Measurements from ENCODE around the gene HIP1R.

The HIP1R gene

GRCh38 chr12:122864894-122865253 lies 29.6 kb downstream of the HIP1R start:
- no peaks in the 10 kb centered on the region for H3F3A ChIP-seq (ENCODE audit: control insufficient read depth, insufficient read depth)
- no peak overlapping the region for H3K4me3 ChIP-seq (ENCODE audit: low read length)
- peaks cover 19% of the 10 kb centered on the region for H3K36me3 ChIP-seq (ENCODE audit: control insufficient read depth, low read length)

GRCh38 chr12:122865268-122866231 lies 30.3 kb downstream of the HIP1R start:
- no peak overlapping the region for H3K27ac ChIP-seq (ENCODE audit: low read depth, low read length)
- H3K9me3 ChIP-seq (ENCODE audit: control insufficient read depth, insufficient read depth, low read length) = no peaks in the 10 kb centered on the region
- no peaks in the 10 kb centered on the region for H3K79me2 ChIP-seq (ENCODE audit: control insufficient read depth, low read length)
- H3K9me2 ChIP-seq (replicated peaks; ENCODE audit: control insufficient read depth, low read length) = no peaks in the 10 kb centered on the region
- no peaks in the 10 kb centered on the region for H4K20me1 ChIP-seq (ENCODE audit: control insufficient read depth, insufficient read depth, low read depth, low read length)
- peaks cover 17% of the 10 kb centered on the region for H3K4me1 ChIP-seq (ENCODE audit: control insufficient read depth, low read length)
- peaks cover 13% of the 10 kb centered on the region for H3K36me3 ChIP-seq (ENCODE audit: control insufficient read depth, low read length)
- no peaks in the 10 kb centered on the region for H3K27me3 ChIP-seq (ENCODE audit: control insufficient read depth, low read length)
- no peaks in the 10 kb centered on the region for H3F3A ChIP-seq (ENCODE audit: control insufficient read depth, insufficient read depth)
- TF ChIP-seq EZH2phosphoT487 (IDR thresholded peaks at IDR 0.05; ENCODE audit: borderline replicate concordance, low read length) (no peak), CTCF (IDR thresholded peaks at IDR 0.05; ENCODE audit: low read depth, low read length, poor library complexity, severe bottlenecking) (peak; percentile 71)
- no peak overlapping the region for H3K4me2 ChIP-seq (ENCODE audit: low read length)
- no peak overlapping the region for H3K4me3 ChIP-seq (ENCODE audit: low read length)

More at GRCh38 chr12:122864894-122865253, 29.6 kb downstream of the HIP1R start:
- Histone ChIP-seq H3K79me2 (ENCODE audit: control insufficient read depth, low read length) (no peaks in the 10 kb centered on the region), H3K27me3 (ENCODE audit: control insufficient read depth, low read length) (no peaks in the 10 kb centered on the region), H4K20me1 (ENCODE audit: control insufficient read depth, insufficient read depth, low read depth, low read length) (no peaks in the 10 kb centered on the region), H3K9me3 (ENCODE audit: control insufficient read depth, insufficient read depth, low read length) (no peaks in the 10 kb centered on the region), H3K27ac (ENCODE audit: low read depth, low read length) (no peak overlapping the region), H3K4me2 (ENCODE audit: low read length) (no peak overlapping the region), H3K9me2 (replicated peaks; ENCODE audit: control insufficient read depth, low read length) (no peaks in the 10 kb centered on the region), H3K4me1 (ENCODE audit: control insufficient read depth, low read length) (peaks cover 11% of the 10 kb centered on the region)
- TF ChIP-seq EZH2phosphoT487 (IDR thresholded peaks at IDR 0.05; ENCODE audit: borderline replicate concordance, low read length) = no peak
- no peak for TF ChIP-seq CTCF (IDR thresholded peaks at IDR 0.05; ENCODE audit: low read depth, low read length, poor library complexity, severe bottlenecking)

- Histone ChIP-seq H4K20me1 (ENCODE audit: control insufficient read depth, insufficient read depth, low read depth, low read length) (no peaks in the 10 kb centered on the region), H3K4me3 (ENCODE audit: low read length) (no peak overlapping the region), H3K4me1 (ENCODE audit: control insufficient read depth, low read length) (peaks cover 26% of the 10 kb centered on the region), H3K9me3 (ENCODE audit: control insufficient read depth, insufficient read depth, low read length) (no peaks in the 10 kb centered on the region), H3K4me2 (ENCODE audit: low read length) (no peak overlapping the region), H3K9me2 (replicated peaks; ENCODE audit: control insufficient read depth, low read length) (no peaks in the 10 kb centered on the region), H3F3A (ENCODE audit: control insufficient read depth, insufficient read depth) (no peaks in the 10 kb centered on the region), H3K27ac (ENCODE audit: low read depth, low read length) (no peak overlapping the region), H3K36me3 (ENCODE audit: control insufficient read depth, low read length) (peaks cover 5% of the 10 kb centered on the region), H3K79me2 (ENCODE audit: control insufficient read depth, low read length) (no peaks in the 10 kb centered on the region), H3K27me3 (ENCODE audit: control insufficient read depth, low read length) (no peaks in the 10 kb centered on the region)
- no peak for TF ChIP-seq CTCF (IDR thresholded peaks at IDR 0.05; ENCODE audit: low read depth, low read length, poor library complexity, severe bottlenecking)
- no peak for TF ChIP-seq EZH2phosphoT487 (IDR thresholded peaks at IDR 0.05; ENCODE audit: borderline replicate concordance, low read length)
Observed at GRCh38 chr12:122866379-122866778, 31.1 kb downstream of the HIP1R start.

Data from DOHH2 (cell line).